Ascending aorta (tissue), 2 donors: ENCODE measurements around the gene RCE1. TPM values are rescaled to one million over a fixed set of nuclear protein-coding genes. Genes with fewer than 3 reads are reported as not detected.

ENCODE experiments used
- DNase-seq, 2 donors: peaks; one replicate each; pipeline ENCODE4 v3.0.0-alpha.2; 2019; ENCODE audit warnings: low spot score in 2 of 2
- H3K27ac ChIP-seq, 2 donors: fragments of 200-600 bp; sonication (generic); one replicate each; pipeline ENCODE4 v1.5.1; 2016 to 2017; ENCODE audit warnings: mild to moderate bottlenecking in 1 of 2
- H3K27me3 ChIP-seq: fragments of 200-600 bp; sonication (generic); one replicate; pipeline ENCODE4 v1.5.1; 2017
- H3K36me3 ChIP-seq, 2 donors: fragments of 200-600 bp; sonication (generic); one replicate each; pipeline ENCODE4 v1.5.1; 2016
- H3K4me1 ChIP-seq, 2 donors: fragments of 200-600 bp; sonication (generic); one replicate each; pipeline ENCODE4 v1.5.1; 2016 to 2017; ENCODE audit warnings: mild to moderate bottlenecking in 1 of 2
- H3K4me3 ChIP-seq, 2 donors: fragments of 200-600 bp; sonication (generic); one replicate each; pipeline ENCODE4 v1.5.1; 2016 to 2017; ENCODE audit warnings: mild to moderate bottlenecking in 1 of 2
- H3K9me3 ChIP-seq, 2 donors: fragments of 200-600 bp; sonication (generic); one replicate each; pipeline ENCODE4 v1.5.1; 2016
- CTCF ChIP-seq, 3 experiments: fragments of 200-600 bp in 2 of 3; fragments of 450-650 bp in 1 of 3; sonication (generic) in 2 of 3; IDR thresholded peaks; one replicate each; pipeline ENCODE4 v1.5.1; 2016 to 2019; ENCODE audit warnings: antibody characterized with exemption in 3 of 3, mild to moderate bottlenecking in 1 of 3, moderate library complexity in 1 of 3
- intact Hi-C: fragments of 100-400 bp; cut with DNase I; formaldehyde crosslinking; loops from one replicate; pipeline ENCODE4 v1.15.1; 2023
- total RNA-seq: library from RNA; depleted of rRNA; stranded (reverse); fragments of >200 nt; gene quantifications from one replicate; pipeline ENCODE4 v1.1.0, GENCODE V29; 2016

Gene RCE1
- total RNA-seq, 1 donor from 2014 or later, result 45.7 TPM

- H3K4me3 ChIP-seq, result no peak overlapping the region
- no peak overlapping the region for H3K27ac ChIP-seq
- H3K4me1 ChIP-seq, result no peaks in the 10 kb centered on the region
- no peaks in the 10 kb centered on the region for H3K36me3 ChIP-seq
- intact Hi-C loops, result no loop called here
- H3K27me3 ChIP-seq, result no peaks in the 10 kb centered on the region
- no peak for TF ChIP-seq CTCF (IDR thresholded peaks at IDR 0.05)
- no peak for DNase-seq
- no peaks in the 10 kb centered on the region for H3K9me3 ChIP-seq
These were observed 41.2 kb downstream of the RCE1 start for GRCh38 chr11:66884443-66884842.

- Histone ChIP-seq H3K27ac (no peak overlapping the region), H3K27me3 (no peaks in the 10 kb centered on the region), H3K36me3 (no peaks in the 10 kb centered on the region), H3K4me1 (no peaks in the 10 kb centered on the region), H3K9me3 (no peaks in the 10 kb centered on the region), H3K4me3 (no peak overlapping the region)
- no peak for TF ChIP-seq CTCF (IDR thresholded peaks at IDR 0.05)
- no peak for DNase-seq
- intact Hi-C loops, result no loop called here
These were observed 42.2 kb downstream of the RCE1 start for GRCh38 chr11:66885469-66885868.

- Histone ChIP-seq H3K27me3 (no peaks in the 10 kb centered on the region), H3K4me1 (no peaks in the 10 kb centered on the region), H3K36me3 (no peaks in the 10 kb centered on the region), H3K4me3 (no peak overlapping the region), H3K9me3 (no peaks in the 10 kb centered on the region), H3K27ac (no peak overlapping the region)
- intact Hi-C loops, result no loop called here
- no peak for DNase-seq
- no peak for TF ChIP-seq CTCF (IDR thresholded peaks at IDR 0.05)
These were observed 42.8 kb downstream of the RCE1 start for GRCh38 chr11:66885950-66886440.

GRCh38 chr11:66886671-66887221 lies 43.5 kb downstream of the RCE1 start:
- H3K36me3 ChIP-seq, result no peaks in the 10 kb centered on the region
- TF ChIP-seq CTCF (IDR thresholded peaks at IDR 0.05), result no peak
- no peaks in the 10 kb centered on the region for H3K9me3 ChIP-seq
- no peaks in the 10 kb centered on the region for H3K4me1 ChIP-seq
- no peak overlapping the region for H3K27ac ChIP-seq
- intact Hi-C loops, result no loop called here
- no peak overlapping the region for H3K4me3 ChIP-seq
- H3K27me3 ChIP-seq, result no peaks in the 10 kb centered on the region
- no peak for DNase-seq

- Histone ChIP-seq H3K4me1 (no peaks in the 10 kb centered on the region), H3K36me3 (no peaks in the 10 kb centered on the region), H3K4me3 (no peak overlapping the region), H3K27ac (no peak overlapping the region), H3K9me3 (no peaks in the 10 kb centered on the region), H3K27me3 (no peaks in the 10 kb centered on the region)
- DNase-seq, result no peak
- intact Hi-C loops, result no loop called here
- TF ChIP-seq CTCF (IDR thresholded peaks at IDR 0.05), result no peak
These were observed 44.3 kb downstream of the RCE1 start for GRCh38 chr11:66887526-66887925.

- intact Hi-C loops, result no loop called here
- Histone ChIP-seq H3K27ac (no peak overlapping the region), H3K36me3 (no peaks in the 10 kb centered on the region), H3K4me3 (no peak overlapping the region), H3K4me1 (no peaks in the 10 kb centered on the region), H3K27me3 (no peaks in the 10 kb centered on the region), H3K9me3 (no peaks in the 10 kb centered on the region)
- TF ChIP-seq CTCF (IDR thresholded peaks at IDR 0.05), result no peak
- DNase-seq, result no peak
These were observed 45.0 kb downstream of the RCE1 start for GRCh38 chr11:66888282-66888681.
